K562 (cell line): ENCODE data around the gene UBE2D2. TPM values are rescaled to one million over a fixed set of nuclear protein-coding genes. Genes with fewer than 3 reads are reported as not detected.

Experiments used
- BDP1 ChIP-seq: IDR thresholded peaks from 3 replicates; pipeline ENCODE4 v1.6.1; 2011; ENCODE audit not compliant: insufficient read length, insufficient read depth
- BRF1 ChIP-seq: IDR thresholded peaks from 3 replicates; pipeline ENCODE4 v1.6.1; 2011; ENCODE audit warnings: borderline replicate concordance, mild to moderate bottlenecking; ENCODE audit not compliant: insufficient read length; ENCODE audit errors: extremely low read depth
- C11orf30 ChIP-seq: fragments of 450-650 bp; IDR thresholded peaks from 2 replicates; pipeline ENCODE4 v1.6.1; 2016; ENCODE audit warnings: low read depth, mild to moderate bottlenecking
- CBFA2T2 ChIP-seq: fragments of 450-650 bp; conservative IDR thresholded peaks from 2 replicates; pipeline ENCODE4 v1.6.1; 2017; ENCODE audit warnings: mild to moderate bottlenecking
- CBFA2T3 ChIP-seq: fragments of 450-650 bp; IDR thresholded peaks from 2 replicates; pipeline ENCODE4 v1.6.1; 2017
- CREM ChIP-seq: IDR thresholded peaks from 2 replicates; pipeline ENCODE4 v1.6.1; 2014; ENCODE audit warnings: antibody characterized with exemption, low read depth
- FOXJ2 ChIP-seq: fragments of 200-800 bp; sonication (Bioruptor generic); IDR thresholded peaks from 2 replicates; pipeline ENCODE4 v1.6.1; 2016; ENCODE audit warnings: missing genetic modification characterization, missing compliant biosample characterization
- HEY1 ChIP-seq: fragments of 250-450 bp; sonication (Bioruptor Pico); IDR thresholded peaks from 2 replicates; pipeline ENCODE4 v1.5.0; 2020; ENCODE audit warnings: mild to moderate bottlenecking, moderate library complexity, borderline replicate concordance
- HOMEZ ChIP-seq: fragments of 250-450 bp; sonication (Bioruptor Pico); IDR thresholded peaks from 2 replicates; pipeline ENCODE4 v1.4.0; 2020; ENCODE audit warnings: mild to moderate bottlenecking, moderate library complexity
- L3MBTL2 ChIP-seq: fragments of 450-650 bp; IDR thresholded peaks from 2 replicates; pipeline ENCODE4 v1.6.1; 2016; ENCODE audit warnings: mild to moderate bottlenecking, moderate library complexity
- MCM7 ChIP-seq, 2 experiments: fragments of 450-650 bp; IDR thresholded peaks; 2 replicates each; pipeline ENCODE4 v1.6.1; 2016 to 2018
- MNT ChIP-seq, 2 experiments: fragments of 450-650 bp; conservative IDR thresholded peaks; 2 replicates each; pipeline ENCODE4 v1.6.1; 2017; ENCODE audit warnings: mild to moderate bottlenecking in 2 of 2, moderate library complexity in 2 of 2
- NR1H2 ChIP-seq: sonication (generic); formaldehyde crosslinking; IDR thresholded peaks from 2 replicates; pipeline ENCODE4 v1.4.0; 2020; ENCODE audit warnings: mild to moderate bottlenecking, missing genetic modification reagents
- PATZ1 ChIP-seq: fragments of 250-450 bp; sonication (Bioruptor Pico); IDR thresholded peaks from 2 replicates; pipeline ENCODE4 v1.5.0; 2020; ENCODE audit warnings: mild to moderate bottlenecking, borderline replicate concordance
- RNF2 ChIP-seq: sonication (generic); IDR thresholded peaks from 2 replicates; pipeline ENCODE4 v1.6.1; 2016
- SIN3A ChIP-seq, 2 experiments: fragments of 150-350 bp in 1 of 2; IDR thresholded peaks; 2 replicates each; pipeline ENCODE4 v1.6.1; 2011 to 2016; ENCODE audit warnings: borderline replicate concordance in 2 of 2, low read depth in 2 of 2, low read length in 2 of 2, mild to moderate bottlenecking in 2 of 2, moderate library complexity in 2 of 2; ENCODE audit not compliant: control insufficient read depth in 1 of 2
- SMAD1 ChIP-seq: fragments of 150-350 bp; IDR thresholded peaks from 2 replicates; pipeline ENCODE4 v1.6.1; 2014; ENCODE audit warnings: low read length, low read depth; ENCODE audit not compliant: partially characterized antibody
- SMAD4 ChIP-seq: fragments of 250-450 bp; sonication (Bioruptor Pico); conservative IDR thresholded peaks from 2 replicates; pipeline ENCODE4 v1.8.0; 2021; ENCODE audit warnings: inconsistent platforms, mild to moderate bottlenecking, moderate library complexity
- SMARCA4 ChIP-seq: fragments of 450-650 bp; IDR thresholded peaks from 2 replicates; pipeline ENCODE4 v1.6.1; 2016
- XRCC3 ChIP-seq: fragments of 450-650 bp; IDR thresholded peaks from 2 replicates; pipeline ENCODE4 v1.6.1; 2017; ENCODE audit warnings: mild to moderate bottlenecking, moderate library complexity
- ZBTB49 ChIP-seq: sonication (generic); formaldehyde crosslinking; IDR thresholded peaks from 2 replicates; pipeline ENCODE4 v1.8.0; 2022; ENCODE audit warnings: missing genetic modification reagents, mild to moderate bottlenecking, borderline replicate concordance
- ZNF239 ChIP-seq: fragments of 250-450 bp; sonication (Bioruptor Pico); IDR thresholded peaks from 2 replicates; pipeline ENCODE4 v1.4.0; 2020; ENCODE audit warnings: mild to moderate bottlenecking
- polyA plus RNA-seq, 8 experiments: library from polyadenylated mRNA; depleted of rRNA in 4 of 8; stranded (reverse) in 5 of 8; unstranded in 3 of 8; fragments of >200 nt; fragmentation: Nextera tagmentation in 2 of 8; fragmentation: Illumina TruSeq in 1 of 8; extraction: Ambion mirVana in 2 of 8; extraction: Trizol in 1 of 8; gene quantifications; 2 replicates each; pipeline versions ENCODE4 v1.2.1 to v1.2.3, GENCODE V29; 2011 to 2014; ENCODE audit warnings: inconsistent platforms in 1 of 8, missing spikeins in 1 of 8
- total RNA-seq, 7 experiments: library from RNA; depleted of rRNA in 6 of 7; stranded (reverse); fragments of >200 nt in 6 of 7; fragmentation: Illumina TruSeq in 2 of 7; extraction: Trizol in 2 of 7; gene quantifications; 2 replicates each; pipeline versions ENCODE4 v1.2.1 to v1.2.3, GENCODE V29; 2011 to 2021; ENCODE audit warnings: low replicate concordance in 1 of 7

UBE2D2 gene
- total and polyA plus RNA-seq, 9 of the 15 experiments (the other 6 are each of a cell fraction or from before 2014, with no cell fraction given) = 53.6 to 198 (median 122) TPM

GRCh38 chr5:139651043-139651834, 90.1 kb downstream of the UBE2D2 start (continued):
- TF ChIP-seq MNT (conservative IDR thresholded peaks at IDR 0.05) (peak; percentile 51 to 65; a peak in 3 of 4 replicates), MCM7 (IDR thresholded peaks at IDR 0.05) (no peak), HEY1 (no peak), XRCC3 (no peak), BRF1 (no peak), SMARCA4 (no peak), ZNF239 (no peak), CBFA2T3 (peak; percentile 87), BDP1 (no peak), FOXJ2 (tag) (peak; percentile 48; the same call in 1 of the 2 replicates), SMAD1 (no peak), C11orf30 (no peak), RNF2 (peak; percentile 51; the same call in 1 of the 2 replicates), L3MBTL2 (peak; percentile 59), CREM (peak; percentile 58; the same call in 1 of the 2 replicates), PATZ1 (CRISPR knock-in tag) (no peak), SMAD4 (CRISPR knock-in tag) (peak; percentile 48), NR1H2 (no peak), HOMEZ (CRISPR knock-in tag) (no peak), ZBTB49 (CRISPR knock-in tag) (no peak), CBFA2T2 (peak; percentile 84), SIN3A (IDR thresholded peaks at IDR 0.05; ENCODE audit: borderline replicate concordance in 2 of 2, control insufficient read depth in 1 of 2, low read depth in 2 of 2, low read length in 2 of 2) (0 out of 4 replicates have a peak, but pooled peaks of 1 of the 2 experiments have one; percentile 55)
